ENCODE results near the gene B3GALNT2.
A peak's percentile ranks its signal among the peaks of the same experiment; 100 is the strongest.

The B3GALNT2 gene

DNA sequence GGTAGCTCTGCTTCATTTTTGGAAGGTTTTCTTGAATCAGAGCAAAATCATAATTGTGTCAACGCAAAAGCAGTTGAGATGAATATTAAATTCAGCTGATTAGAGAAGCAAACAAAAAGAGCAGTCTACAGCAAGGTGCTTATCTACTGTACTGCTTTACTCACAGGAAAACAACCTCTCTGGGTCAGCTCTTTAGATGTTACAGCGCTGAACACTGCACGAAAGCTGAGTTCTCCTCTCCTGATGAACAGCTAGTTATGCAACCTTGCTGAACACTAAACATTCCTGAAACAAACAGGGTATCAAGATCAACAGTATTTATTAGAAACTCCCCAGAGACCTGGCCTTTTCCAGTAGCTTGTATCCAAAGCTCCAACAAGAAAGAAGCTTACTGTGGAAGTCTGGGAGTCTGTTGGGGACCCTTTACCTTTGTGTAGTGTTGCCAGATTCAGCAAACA, 95.7 kb downstream of the B3GALNT2 start:
- DNase-seq: peak; percentile 18

DNA sequence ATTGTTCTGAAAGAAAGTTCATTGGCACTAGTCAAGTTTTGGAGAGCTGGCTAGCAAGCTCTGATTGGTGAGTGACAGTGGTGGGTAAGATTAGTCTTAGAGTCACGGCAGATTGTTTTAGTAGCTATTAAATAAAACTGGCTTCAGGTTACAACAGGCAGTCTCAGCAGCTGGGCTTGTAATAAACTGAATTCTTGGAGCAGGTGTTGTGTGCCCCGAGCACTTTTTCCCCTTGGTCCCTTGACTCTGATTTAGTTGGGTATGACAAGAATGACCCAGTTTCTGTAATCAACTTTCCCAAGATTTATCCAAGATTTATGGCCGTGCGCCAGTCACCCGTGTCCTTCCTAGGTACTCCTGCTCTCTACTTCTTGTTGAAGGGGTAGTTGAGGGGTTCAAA, 96.8 kb downstream of the B3GALNT2 start:
- no peak for DNase-seq

DNA sequence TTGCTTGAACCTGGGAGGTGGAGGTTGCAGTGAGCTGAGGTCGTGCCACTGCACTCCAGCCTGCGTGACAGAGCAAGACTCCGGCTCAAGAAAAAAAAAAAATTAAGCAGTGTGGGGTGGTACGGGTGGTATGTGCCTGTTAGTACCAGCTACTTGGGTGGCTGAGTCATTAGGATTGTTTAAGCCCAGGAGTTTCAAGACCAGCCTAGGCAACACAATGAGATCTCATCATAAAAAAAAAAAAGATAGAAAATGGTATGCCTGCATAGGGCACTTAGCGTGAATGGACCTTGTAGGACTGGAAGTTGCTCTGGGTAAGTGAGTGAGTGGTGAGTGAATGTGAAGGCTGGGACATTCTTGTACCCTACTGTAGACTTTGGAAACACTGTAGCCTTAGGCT, 100.1 kb downstream of the B3GALNT2 start:
- no peak for DNase-seq

DNA sequence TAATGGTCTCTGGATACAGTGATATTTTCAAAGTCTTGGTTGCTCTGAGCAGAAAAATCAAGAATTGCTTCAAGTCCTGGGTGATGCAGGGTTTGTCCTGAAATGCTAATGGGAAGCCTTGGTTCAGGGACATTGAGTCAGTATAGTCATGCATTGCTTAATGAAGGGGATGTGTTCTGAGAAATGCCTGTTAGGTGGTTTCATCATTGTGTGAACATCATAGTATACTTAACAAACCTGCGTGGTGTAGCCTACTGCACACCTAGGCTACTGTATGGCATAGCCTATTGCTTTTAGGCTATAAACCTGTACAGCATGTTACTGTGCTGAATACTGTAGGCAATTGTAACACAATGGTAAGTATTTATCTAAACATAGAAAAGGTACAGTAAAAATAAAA, 100.7 kb downstream of the B3GALNT2 start:
- no peak for DNase-seq

DNA sequence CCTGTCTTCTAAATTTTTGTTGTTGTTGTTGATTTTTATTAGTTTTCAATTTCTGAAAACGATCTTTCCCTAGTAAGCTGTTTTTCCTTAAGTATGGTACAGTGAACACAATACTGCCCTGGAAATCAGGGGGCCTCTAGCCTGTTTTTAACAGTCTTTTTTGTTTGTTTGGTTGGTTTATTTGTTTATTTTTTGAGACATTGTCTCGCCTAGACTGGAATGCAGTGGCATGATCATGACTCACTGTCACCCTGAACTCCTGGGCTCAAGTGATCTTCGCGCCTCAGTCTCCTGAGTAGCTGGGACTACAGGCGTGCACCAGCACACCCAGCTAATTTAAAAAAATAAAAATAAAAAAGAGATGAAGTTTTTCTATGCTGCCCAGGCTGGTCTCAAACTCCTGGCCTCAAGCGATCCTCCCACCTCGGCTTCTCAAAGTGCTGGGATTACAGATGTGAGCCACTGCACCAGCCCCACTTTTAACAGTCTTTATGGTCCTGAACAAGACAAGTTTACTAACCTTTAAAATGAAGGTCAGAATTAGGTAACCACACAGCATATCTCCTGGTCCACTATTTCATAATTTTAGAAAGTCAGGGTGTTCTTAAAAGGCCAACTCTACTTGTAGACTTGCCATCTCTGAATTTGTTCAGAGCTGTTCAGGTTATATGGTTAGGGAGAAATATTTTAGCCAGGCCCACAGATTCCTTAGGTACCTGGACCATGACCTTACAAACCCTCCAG, 101.6 kb downstream of the B3GALNT2 start:
- DNase-seq: no peak

DNA sequence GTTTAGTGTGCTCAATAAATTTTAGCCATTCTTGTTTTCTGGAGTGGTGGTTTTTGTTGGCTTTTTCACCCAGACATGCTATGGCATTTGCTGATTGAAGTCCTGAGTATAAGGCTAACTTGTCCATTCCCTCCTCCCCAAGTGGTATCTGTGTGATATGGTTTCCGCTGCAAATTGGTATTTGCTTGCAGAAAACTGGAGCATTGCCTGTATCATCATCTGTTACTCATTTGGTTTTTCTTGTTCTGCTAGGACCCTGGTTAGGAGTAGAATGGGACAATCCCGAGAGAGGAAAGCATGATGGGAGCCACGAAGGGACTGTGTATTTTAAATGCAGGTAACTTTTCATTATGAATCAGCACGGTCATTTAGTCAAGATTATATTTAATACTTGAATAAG, 103.0 kb downstream of the B3GALNT2 start:
- no peak for DNase-seq

Data from OCI-M1 (cell line).